ENCODE results near the gene TMEM38A.
"Not testable (repeated sequence)": the region's sequence is repeated elsewhere in the genome, so short reads cannot be mapped to it uniquely, and the experiment has no call there.

Gene TMEM38A

DNA sequence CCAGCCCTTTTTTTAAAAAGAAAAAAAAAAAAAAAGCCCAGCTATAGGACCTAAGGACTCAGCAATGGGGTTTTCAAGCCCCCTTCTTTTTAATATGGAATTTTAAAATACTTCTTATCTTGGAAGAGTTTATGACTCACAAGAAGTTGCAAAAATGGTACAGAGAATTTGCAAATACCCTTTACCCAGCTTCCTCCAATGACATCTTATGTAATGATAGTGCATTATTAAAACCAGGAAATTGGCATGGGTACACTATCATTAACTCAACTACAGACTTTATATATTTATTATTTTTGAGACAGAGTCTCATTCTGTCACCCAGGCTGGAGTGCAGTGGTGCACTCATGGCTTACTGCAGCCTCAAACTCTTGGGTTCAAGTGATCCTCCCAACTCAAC is 16.1 kb downstream of the TMEM38A start:
- DNase-seq (ENCODE audit: low read depth), result no peak

DNA sequence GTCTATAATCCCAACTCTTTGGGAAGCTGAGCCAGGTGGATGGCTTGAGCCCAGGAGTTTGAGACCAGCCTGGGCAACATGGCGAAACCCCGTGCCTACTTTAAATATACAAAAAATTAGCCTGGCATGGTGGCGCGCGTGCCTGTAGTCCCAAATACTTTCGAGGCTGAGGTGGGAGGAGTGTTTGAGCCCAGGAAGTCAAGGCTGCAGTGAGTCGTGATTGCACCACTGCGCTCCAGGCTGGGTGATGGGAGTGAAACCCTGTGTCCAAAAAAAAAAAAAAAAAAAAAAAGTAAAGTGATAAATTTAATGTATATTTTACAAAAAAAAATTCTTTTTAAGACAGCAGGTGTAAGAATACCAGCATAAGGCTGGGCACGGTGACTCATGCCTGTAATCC is 17.6 kb downstream of the TMEM38A start:
- DNase-seq (ENCODE audit: low read depth), result no peak

DNA sequence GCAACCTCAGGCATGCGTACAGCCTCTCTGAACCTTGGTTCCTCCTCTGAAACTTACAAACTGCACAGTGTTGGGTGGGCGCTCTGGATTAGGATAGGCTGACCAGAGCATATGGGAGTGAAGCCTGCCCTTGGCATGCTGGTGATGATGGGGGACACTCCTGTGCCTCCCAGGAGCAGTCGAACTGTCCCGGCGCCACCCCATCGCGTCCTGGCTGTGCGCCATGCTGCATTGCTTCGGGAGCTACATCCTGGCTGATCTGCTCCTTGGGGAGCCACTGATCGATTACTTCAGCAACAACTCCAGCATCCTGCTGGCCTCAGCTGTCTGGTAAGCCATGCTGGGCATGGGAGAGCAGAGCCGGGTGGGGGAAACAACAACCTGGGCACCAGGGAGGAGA is 18.9 kb downstream of the TMEM38A start:
- DNase-seq (ENCODE audit: low read depth), result no peak

DNA sequence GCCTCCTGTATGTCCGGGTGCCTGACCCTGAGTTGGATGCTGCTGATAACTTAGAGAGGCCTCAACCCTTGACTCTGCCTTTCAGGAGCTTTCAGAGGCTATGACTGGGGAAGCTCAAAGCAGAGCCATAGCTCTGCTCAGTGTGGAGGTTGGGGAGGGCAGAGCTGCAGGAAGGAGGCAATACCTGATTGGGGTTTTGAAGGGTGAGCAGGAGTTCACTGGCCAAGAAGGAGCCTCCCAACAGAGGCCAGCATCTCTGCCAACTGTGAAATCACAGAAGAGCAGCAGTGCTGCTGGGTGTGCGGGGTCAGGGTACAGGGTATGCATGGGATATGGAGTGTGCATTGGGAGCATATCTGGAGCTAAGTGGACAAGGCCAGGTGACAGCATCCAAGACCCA is 21.6 kb downstream of the TMEM38A start:
- no peak for DNase-seq (ENCODE audit: low read depth)

DNA sequence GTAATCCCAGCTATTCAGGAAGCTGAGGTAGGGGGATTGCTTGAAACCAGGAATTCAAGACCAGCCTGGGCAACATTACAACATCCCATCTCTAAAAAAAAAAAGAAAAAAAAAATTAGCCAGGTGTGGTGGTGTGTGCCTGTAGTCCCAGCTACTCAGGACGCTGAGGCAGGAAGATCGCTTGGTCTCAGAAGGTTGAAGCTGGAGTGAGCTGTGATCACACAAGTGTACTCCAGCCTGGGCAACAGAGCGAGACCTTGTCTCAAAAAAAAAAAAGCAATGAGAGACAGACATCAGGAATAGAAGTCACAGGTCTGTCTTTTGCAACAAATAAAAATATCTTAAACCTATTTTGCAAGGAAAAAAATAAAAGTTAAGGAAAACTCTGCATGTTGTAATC is 23.3 kb downstream of the TMEM38A start:
- DNase-seq (ENCODE audit: low read depth), result no peak

DNA sequence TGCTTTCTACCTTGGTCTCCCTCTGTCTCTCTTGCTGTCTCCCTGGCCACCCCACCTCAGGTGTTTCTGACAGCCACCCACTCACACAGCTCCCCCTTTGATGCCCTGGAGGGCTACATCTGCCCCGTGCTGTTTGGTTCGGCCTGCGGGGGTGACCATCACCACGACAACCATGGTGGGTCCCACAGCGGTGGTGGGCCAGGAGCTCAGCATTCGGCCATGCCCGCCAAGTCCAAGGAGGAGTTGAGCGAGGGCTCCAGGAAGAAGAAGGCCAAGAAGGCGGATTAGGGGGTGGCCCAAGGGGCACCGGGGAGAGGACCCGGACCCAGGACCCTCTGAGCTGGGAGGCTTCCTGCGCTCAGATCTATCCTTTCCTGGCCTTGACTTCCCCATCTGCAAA is 27.1 kb downstream of the TMEM38A start:
- no peak for DNase-seq (ENCODE audit: low read depth)

DNA sequence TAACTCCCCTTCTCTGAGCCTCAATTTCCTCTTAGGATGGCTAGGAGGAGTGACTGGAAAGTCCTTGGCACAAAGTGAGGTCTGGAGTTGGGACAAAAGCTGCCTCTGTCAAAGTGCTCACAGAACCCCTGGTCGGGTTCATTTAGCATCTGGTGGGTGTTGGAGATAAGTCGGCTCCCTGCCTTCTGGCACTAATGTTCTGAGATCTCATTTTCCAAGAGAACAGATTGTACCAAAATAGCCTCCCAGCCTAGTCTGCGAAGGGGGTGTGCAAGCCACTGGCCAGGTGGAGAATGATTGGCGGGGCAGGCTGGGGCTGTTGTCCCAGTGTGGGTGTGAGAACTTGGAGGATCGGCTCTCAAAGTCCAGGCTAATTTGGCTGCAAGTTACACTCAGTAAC is 38.0 kb downstream of the TMEM38A start:
- DNase-seq (ENCODE audit: low read depth), result no peak

DNA sequence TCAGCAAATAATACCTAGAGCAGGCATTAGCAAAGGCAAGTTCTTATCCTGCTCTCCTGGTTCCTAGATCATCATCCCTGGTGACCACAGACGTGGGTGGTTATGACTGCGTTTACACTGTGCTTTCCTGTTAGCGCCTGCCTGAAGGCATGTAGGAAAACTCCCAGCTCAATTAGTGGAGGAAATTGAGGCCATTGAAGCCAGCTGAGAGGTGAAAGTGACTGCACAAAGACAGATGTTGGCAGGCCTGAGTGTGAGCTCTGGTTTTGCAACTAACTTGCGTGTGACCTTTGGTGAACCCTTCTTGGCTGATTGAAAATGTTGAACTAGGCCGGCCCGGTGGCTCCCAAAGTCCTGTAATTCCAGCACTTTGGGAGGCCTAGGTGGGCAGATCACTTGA is 41.2 kb downstream of the TMEM38A start:
- no peak for DNase-seq (ENCODE audit: low read depth)

DNA sequence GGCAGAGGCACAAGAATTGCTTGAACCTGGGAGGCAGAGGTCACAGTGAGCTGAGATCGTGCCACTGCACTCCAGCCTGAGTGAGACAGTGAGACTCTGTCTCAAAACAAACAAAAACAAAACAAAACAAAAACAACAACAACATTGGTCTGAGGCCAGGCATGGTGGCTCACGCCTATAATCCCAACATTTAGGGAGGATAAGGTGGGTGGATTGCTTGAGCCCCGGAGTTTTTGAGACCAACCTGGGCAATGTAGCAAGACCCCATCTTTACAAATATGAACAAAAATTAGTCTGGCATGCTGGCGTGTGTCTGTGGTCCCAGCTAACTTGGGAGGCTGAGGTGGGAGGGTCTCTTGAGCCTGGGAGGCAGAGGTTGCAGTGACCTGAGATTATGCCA is 42.7 kb downstream of the TMEM38A start:
- DNase-seq (ENCODE audit: low read depth), result no peak

DNA sequence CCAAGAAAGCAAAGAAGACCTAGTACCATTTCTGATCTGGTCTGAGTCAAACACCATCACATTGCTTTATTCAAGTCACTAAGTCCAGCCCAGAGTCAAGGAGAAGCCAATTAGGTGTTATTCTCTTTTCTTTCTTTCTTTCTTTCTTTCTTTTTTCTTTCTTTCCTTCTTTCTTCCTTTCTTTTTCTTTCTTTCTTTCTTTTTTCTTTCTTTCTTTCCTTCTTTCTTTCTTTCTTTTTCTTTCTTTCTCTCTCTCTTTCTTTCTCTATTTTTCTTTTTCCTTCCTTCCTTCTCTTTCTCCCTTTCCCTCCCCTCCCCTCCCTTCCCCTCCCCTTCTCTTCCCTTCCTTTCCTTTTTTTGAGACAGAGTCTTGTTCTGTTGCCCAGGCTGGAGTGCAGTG is 49.9 kb downstream of the TMEM38A start:
- DNase-seq (ENCODE audit: low read depth), result not testable (repeated sequence)

DNA sequence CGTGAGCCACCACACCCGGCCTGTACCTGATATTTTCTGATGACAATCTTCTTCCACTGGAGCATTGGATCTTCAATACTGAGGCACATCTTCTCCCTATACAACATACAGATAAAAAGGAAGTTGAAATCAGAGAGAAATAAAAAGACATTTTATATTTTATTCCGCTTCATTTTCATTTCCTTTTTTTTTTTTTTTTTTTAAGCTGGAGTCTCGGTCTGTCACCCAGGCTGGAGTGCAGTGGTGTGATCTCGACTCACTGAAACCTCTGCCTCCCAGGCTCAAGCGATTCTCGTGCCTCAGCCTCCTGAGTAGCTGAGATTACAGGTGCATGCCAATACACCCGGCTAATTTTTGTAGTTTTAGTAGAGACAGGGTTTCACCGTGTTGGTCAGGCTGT is 51.4 kb downstream of the TMEM38A start:
- DNase-seq (ENCODE audit: low read depth), result not testable (repeated sequence)

DNA sequence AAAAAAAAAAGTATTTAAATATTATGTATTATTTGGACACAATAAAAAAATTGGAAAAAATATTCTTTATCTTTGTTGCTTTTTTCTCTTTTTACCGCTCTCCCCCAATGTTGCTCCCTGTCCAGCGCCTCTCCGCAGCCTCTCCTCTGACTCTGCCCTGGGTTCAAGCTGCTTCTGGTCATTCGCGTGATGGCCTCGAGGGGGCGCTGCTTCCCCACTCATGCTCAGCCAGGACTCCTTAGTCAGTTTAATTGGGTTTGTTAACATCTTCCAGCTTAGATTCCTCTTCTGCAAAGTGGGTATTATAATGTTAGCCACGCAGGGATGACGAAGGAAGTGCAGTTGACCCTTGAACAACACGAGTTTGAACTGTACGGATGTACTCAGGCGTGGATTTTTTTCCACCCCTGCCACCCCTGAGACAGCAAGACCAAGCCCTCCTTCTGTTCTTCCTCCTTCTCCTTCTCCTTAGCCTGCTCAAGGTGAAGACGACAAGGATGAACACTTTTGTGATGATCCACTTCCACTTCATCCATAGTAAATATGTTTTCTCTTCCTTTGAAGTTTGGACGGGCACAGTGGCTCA is 53.9 kb downstream of the TMEM38A start:
- no peak for DNase-seq (ENCODE audit: low read depth)

DNA sequence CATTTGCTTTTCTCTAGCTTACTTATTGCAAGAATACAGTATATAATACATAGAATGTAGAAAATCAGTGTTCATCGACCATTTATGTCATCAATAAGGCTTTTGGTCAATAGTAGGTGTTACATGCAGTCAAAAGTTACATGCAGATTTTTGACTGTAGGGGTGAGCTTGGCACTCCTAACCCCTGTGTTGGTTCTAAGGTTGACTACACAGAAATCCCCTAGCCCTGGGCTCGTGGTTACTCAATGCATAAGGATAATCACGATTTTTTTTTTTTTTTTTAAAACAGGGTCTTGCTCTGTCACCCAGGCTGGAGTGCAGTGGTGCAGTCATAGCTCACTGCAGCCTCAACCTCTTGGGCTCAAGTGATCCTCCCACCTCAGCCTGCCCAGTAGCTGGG is 54.7 kb downstream of the TMEM38A start:
- DNase-seq (ENCODE audit: low read depth), result no peak

DNA sequence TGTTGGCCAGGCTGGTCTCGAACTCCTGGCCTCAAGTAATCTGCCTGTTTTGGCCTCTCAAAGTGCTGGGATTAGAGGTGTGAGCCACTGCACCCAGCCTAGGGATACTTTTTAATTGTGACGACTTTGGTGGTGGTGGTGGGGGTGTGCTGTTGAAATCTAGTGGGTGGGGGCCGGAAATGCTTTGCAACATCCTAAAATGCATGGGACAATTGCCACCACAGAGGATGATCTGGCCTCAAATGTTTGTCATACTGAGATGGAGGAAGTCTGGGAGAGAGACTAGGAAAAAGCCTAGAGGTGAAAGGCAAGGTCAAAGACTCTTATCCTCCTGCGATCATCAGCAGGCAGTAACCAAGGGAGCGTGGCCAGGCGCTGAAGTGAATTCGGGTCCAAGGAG is 60.1 kb downstream of the TMEM38A start:
- no peak for DNase-seq (ENCODE audit: low read depth)

DNA sequence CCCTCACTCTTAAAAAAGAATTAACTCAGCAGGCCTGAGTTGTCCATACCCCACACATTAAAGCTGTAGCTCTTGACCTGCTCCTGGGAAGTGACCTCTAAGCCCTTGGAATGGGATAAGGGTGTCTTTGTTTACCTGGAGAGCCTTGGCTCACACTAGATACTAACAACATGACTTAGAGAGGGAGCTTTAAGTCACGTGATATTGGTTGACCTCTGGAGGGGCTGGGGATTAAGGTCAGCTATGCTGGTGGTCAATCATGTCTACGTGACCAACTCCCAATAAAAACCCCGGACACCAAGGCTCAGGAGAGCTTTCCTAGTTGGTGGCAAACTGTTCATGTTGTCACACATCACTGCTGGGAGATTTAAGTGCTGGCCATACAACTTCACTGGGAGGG is 61.7 kb downstream of the TMEM38A start:
- no peak for DNase-seq (ENCODE audit: low read depth)

DNA sequence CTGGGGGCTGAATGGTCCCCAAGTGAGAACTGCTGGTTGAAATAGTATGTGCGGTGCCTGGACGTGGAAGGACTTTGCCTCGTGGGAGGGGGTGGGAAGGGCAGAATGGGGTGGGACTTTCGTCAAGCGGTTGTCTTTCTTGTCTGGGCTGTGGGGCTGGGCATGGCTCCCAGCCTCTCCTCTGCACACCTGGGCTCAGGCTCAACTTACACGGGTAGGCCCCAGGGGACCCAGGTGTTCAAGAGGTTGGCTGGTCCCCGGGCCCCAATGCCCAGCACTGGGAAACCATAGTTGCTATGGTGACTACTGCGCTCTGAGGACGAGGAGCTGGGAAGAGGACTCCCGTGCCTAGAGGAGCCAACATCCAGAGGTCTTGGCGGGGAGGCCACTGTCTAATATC is 66.0 kb downstream of the TMEM38A start:
- no peak for DNase-seq (ENCODE audit: low read depth)

DNA sequence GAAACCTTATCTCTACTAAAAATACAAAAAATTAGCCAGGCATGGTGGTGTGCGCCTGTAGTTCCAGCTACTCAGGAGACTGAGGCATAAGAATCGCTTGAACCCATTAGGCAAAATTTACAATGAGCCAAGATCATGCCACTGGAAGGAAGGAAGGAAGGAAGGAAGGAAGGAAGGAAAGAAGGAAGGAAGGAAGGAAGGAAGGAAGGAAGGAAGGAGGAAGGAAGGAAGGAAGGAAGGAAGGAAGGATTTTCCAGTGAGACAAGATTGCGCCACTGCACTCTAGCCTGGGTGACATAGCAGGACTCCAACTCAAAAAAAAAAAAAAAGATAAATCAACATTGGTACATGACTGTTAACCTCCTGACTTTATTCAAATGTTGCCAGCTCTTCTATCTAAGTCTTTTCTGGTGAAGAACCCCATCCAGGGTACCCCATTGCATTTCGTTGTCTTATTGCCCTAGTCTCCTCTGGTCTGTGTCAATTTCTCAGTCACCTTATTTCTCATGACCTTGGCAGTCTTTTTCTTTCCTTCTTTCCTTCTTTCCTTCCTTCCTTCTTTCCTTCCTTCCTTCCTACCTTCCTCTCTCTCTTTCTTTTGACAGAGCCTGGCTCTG is 74.8 kb downstream of the TMEM38A start:
- not testable (repeated sequence) for DNase-seq (ENCODE audit: low read depth)

DNA sequence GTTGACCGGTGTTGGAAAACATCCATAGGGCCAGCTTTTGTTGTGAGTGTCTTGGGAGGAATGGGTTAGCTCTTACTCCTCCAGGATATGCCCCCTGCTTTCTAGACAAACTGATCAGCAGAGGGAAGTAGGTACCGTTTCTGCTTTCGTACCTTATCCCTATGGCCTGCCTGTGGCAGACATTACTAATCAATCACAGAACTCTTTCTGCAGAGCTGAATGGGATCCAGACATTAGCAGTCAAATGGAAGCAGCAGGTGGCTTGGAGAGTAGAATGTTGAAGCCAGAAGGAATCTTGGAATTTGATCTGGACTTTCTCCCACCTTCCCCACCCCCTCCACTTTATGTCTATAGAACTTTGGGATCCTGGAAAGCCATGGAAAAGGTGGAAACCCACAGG is 75.8 kb downstream of the TMEM38A start:
- DNase-seq (ENCODE audit: low read depth), result no peak

DNA sequence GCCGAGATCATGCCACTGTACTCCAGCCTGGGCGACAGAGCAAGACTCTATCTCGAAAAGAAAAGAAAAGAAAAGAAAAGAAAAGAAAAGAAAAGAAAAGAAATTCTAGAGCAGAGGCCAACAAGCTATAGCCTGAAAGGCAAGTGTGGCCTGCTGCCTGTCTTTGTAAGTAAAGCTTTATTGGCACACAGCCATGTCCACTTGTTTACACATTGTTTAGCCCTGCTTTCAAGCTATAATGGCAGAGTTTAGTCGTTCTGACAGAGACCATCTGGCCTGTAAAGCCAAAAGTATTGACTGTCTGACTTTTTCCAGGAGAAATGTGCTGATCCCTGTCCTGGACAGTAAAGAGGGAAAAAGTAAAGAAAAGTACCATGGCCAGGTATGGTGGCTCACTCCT is 77.0 kb downstream of the TMEM38A start:
- no peak for DNase-seq (ENCODE audit: low read depth)

DNA sequence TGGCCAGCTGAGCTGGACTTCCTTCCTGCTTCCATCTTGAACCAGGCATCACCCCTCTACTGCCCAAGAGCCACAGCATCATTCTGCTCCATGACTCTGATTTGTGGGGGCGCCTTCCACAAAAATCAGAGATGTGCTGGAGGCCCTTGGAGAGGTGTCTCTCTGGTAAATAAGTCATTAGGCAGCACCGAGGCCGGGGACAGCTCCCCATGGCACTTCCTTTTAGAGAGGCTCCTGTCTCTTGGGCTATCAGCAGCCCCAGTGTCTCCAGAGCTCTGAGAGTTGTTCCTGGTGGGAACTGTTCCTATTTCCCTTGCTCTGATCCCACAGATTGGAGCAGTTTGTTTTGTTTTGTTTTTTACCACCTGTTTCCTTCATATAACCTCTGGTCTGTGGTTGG is 78.6 kb downstream of the TMEM38A start:
- DNase-seq (ENCODE audit: low read depth), result no peak

All from T-helper 22 cell (primary cell).